ENCODE measurements around the gene ERBB2. TPM values are rescaled to one million over a fixed set of nuclear protein-coding genes. Genes with fewer than 3 reads are reported as not detected.

The ERBB2 gene
- total and polyA plus RNA-seq, 9 of the 15 experiments (the other 6 are each of a cell fraction or from before 2014, with no cell fraction given), result 0.74 to 5.6 (median 3.3) TPM

GRCh38 chr17:39767147-39767546, 67.3 kb downstream of the ERBB2 start:
- H3K27ac ChIP-seq (ENCODE audit: extremely low read depth, low read depth, low read length), result no peak overlapping the region
- no peak overlapping the region for H2AFZ ChIP-seq (ENCODE audit: low read depth, low read length)
- FAIRE-seq, result no peak
- H3K9me3 ChIP-seq (replicated peaks; ENCODE audit: control insufficient read depth, insufficient read depth, low read depth, low read length), result no peaks in the 10 kb centered on the region
- no peak overlapping the region for H3K9ac ChIP-seq (ENCODE audit: insufficient read depth in 1 of 2, low read depth in 2 of 2, low read length in 2 of 2)
- TF ChIP-seq SPI1 (IDR thresholded peaks at IDR 0.05; ENCODE audit: borderline replicate concordance, low read depth, low read length), result no peak
- no peak for TF ChIP-seq U2AF2 (optimal IDR thresholded peaks at IDR 0.05; ENCODE audit: low read depth, low read length)
- TF ChIP-seq ELF2 (CRISPR knock-in tag; IDR thresholded peaks at IDR 0.05), result no peak
- TF ChIP-seq ATF2 (CRISPR knock-in tag; IDR thresholded peaks at IDR 0.05), result no peak
- no peak for TF ChIP-seq RAD21 (CRISPR knock-in tag; conservative IDR thresholded peaks at IDR 0.05 in 1 of 2, IDR thresholded peaks at IDR 0.05 in 1 of 2)
- no peak for TF ChIP-seq FOXK1 (CRISPR knock-in tag; IDR thresholded peaks at IDR 0.05; ENCODE audit: borderline replicate concordance)
- TF ChIP-seq ZNF232 (CRISPR knock-in tag; IDR thresholded peaks at IDR 0.05), result no peak
- TF ChIP-seq, protein P1, sequence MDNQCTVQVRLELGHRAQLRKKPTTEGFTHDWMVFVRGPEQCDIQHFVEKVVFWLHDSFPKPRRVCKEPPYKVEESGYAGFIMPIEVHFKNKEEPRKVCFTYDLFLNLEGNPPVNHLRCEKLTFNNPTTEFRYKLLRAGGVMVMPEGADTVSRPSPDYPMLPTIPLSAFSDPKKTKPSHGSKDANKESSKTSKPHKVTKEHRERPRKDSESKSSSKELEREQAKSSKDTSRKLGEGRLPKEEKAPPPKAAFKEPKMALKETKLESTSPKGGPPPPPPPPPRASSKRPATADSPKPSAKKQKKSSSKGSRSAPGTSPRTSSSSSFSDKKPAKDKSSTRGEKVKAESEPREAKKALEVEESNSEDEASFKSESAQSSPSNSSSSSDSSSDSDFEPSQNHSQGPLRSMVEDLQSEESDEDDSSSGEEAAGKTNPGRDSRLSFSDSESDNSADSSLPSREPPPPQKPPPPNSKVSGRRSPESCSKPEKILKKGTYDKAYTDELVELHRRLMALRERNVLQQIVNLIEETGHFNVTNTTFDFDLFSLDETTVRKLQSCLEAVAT (IDR thresholded peaks at IDR 0.05), result no peak
- TF ChIP-seq BCOR (IDR thresholded peaks at IDR 0.05), result no peak
- TF ChIP-seq TBP (optimal IDR thresholded peaks at IDR 0.05; ENCODE audit: low read depth, low read length), result no peak
- no peak for TF ChIP-seq SIN3A (IDR thresholded peaks at IDR 0.05; ENCODE audit: borderline replicate concordance in 2 of 2, control insufficient read depth in 1 of 2, low read depth in 2 of 2, low read length in 2 of 2)
- BruUV-seq (replicated peaks), result no TSS peak
- H3K36me3 ChIP-seq (ENCODE audit: control insufficient read depth, insufficient read depth, low read length), result no peaks in the 10 kb centered on the region
- H3K4me2 ChIP-seq (ENCODE audit: insufficient read depth, low read length), result no peak overlapping the region
- no peaks in the 10 kb centered on the region for H4K20me1 ChIP-seq (replicated peaks; ENCODE audit: control insufficient read depth, insufficient read depth, low read length)
- WGBS (ENCODE audit: insufficient coverage, low coverage, missing lambda C conversion rate), result 0% methylated on average over 1 of the region's 3 CpGs
- no peaks in the 10 kb centered on the region for H3K9me1 ChIP-seq (ENCODE audit: control insufficient read depth, insufficient read depth, low read length)
- no peaks in the 10 kb centered on the region for H3K4me1 ChIP-seq (replicated peaks in 1 of 2; ENCODE audit: control insufficient read depth in 2 of 2, insufficient read depth in 2 of 2, low read length in 2 of 2)
- in situ Hi-C loops (cut with MboI), result no loop called here
- no peak for ATAC-seq
- CTCF ChIA-PET (ENCODE audit: low intra/inter-chr PET ratio), result no interaction called here
- peaks cover 34 to 41% of the 10 kb centered on the region in 2 experiments for H3K27me3 ChIP-seq (ENCODE audit: control insufficient read depth in 2 of 2, insufficient read depth in 2 of 2, low read length in 2 of 2)
- no peaks in the 10 kb centered on the region for H3K79me2 ChIP-seq (ENCODE audit: control insufficient read depth, insufficient read depth, low read length)
- DNase-seq (ENCODE audit: extremely low read depth in 1 of 4, low spot score in 3 of 4), result no peak
- intact Hi-C loops (cut with micrococcal nuclease), result no loop called here
- no peak overlapping the region for H3K4me3 ChIP-seq
- POLR2A ChIA-PET, result no interaction called here
